A172 (cell line): ENCODE data around the gene TP53AIP1. TPM values are rescaled to one million over a fixed set of nuclear protein-coding genes. Genes with fewer than 3 reads are reported as not detected.

ENCODE experiments used
- DNase-seq: peaks from one replicate; pipeline ENCODE4 v3.0.0-alpha.2; 2015; ENCODE audit warnings: low spot score
- total RNA-seq: library from RNA; depleted of rRNA; stranded (reverse); fragments of >200 nt; shearing (Covaris generic); gene quantifications from 2 replicates; pipeline ENCODE4 v1.2.3, GENCODE V29; 2014

TP53AIP1 gene
- total RNA-seq, 1 experiment from 2014 or later = not detected

DNA sequence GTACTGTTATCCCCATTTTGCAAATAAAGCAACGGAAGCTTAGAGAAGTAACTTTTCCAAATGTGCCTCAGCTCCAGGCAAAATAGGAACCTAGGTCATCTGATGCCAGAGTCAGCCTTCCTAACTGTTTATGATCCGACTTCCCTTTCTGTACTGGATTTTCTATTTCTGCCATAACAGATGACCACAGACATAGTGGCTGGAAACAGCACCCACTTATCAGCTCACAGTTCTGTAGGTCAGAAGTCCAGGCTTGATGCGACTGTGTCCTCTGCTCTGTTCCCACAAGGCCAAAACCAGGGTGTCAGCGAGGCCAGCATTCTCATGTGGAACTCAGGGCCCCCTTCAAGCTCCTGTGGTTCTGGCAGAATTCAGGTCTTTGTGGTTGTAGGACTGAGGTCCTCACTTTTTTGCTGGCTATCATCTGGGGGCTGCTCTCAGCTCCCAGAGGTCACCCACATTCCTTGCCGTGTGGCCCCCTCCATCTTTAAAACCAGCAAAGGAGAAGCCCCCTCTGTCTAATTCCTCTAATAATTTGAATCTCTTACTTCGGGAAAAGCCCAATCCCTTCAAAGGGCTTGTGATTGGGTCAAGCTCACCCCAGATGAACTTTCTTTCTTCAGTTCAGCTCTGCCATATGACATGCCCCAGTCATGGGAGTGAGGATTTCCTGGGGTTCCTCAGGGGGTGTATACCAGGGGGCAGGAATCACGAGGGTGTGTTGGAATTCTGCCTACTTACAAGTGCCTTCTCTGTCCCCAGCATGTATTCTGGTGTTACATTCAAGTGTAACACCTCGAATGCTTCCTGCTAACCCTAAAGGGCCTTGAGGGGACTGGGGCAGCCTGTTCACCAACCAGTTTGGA, 36.3 kb downstream of the TP53AIP1 start:
- DNase-seq = no peak

GRCh38 chr11:128905345-128906184, 37.1 kb downstream of the TP53AIP1 start:
- DNase-seq = peak; percentile 45

GRCh38 chr11:128904656-128905344, 37.9 kb downstream of the TP53AIP1 start:
- peak; percentile 63 for DNase-seq

DNA sequence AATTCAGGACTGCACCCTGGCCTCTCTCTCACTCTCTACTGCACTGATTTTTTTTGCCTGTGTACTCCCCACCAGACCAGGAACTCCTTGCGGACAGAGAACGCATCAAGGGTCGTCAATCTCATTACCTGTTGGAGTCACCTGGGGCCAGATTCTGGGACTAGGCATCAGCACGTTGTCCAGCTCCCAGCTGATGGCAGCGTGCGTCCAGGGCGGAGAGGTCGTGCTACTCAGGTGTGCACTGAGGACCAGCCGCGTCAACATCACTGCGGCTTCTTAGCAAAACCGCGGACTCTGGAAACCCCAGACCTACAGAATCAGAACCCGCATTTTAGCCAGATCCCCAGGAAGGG, 38.4 kb downstream of the TP53AIP1 start:
- DNase-seq = no peak

- DNase-seq = peak; percentile 52
Observed at GRCh38 chr11:128903248-128904061, 39.2 kb downstream of the TP53AIP1 start.

DNA sequence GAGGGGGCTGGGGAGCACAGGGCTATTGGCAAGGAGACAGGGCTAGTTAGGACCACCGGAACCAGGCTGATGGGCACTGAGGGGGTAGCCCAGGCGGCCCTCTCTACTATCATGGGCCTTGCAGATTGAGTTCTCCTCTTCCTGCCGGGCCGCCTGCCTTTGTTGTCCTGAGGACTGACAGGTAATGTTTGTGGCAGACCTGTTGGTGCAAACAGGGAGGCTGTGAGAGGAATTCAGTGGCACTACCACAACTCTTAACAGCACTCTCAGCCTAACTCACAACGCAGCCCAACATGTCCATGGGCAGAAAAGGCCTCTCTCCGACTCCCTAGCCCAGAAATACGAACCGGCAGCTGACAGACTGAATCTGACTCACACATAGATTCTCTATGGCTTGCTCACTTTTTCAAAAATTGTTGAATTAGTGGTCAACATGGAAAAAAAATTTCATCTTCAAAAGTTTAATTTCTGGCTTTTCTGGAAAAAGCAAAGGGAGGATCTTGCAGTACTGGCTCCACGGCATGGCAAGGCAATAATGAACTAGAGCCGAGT, 40.1 kb downstream of the TP53AIP1 start:
- no peak for DNase-seq

GRCh38 chr11:128901653-128902514, 40.8 kb downstream of the TP53AIP1 start:
- DNase-seq = no peak

DNA sequence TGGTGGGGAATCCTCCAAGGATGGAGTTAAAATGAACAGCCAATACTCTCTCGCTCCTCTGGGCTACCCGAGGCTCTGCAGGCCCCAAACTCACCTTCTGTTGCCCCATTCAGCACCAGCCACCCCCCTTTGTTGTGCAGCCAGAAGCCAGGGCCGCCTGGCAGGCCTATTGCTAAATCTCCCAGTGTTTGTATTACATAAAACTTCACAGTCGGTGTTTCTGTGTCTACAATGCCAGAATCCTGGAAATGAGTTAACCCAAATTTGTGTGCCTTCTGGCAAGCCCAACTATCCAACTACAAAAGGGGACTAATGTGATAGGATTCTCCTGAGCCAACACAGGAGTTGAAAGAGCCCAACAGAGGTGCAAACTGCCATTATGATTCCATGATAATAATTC, 42.2 kb downstream of the TP53AIP1 start:
- DNase-seq = no peak

DNA sequence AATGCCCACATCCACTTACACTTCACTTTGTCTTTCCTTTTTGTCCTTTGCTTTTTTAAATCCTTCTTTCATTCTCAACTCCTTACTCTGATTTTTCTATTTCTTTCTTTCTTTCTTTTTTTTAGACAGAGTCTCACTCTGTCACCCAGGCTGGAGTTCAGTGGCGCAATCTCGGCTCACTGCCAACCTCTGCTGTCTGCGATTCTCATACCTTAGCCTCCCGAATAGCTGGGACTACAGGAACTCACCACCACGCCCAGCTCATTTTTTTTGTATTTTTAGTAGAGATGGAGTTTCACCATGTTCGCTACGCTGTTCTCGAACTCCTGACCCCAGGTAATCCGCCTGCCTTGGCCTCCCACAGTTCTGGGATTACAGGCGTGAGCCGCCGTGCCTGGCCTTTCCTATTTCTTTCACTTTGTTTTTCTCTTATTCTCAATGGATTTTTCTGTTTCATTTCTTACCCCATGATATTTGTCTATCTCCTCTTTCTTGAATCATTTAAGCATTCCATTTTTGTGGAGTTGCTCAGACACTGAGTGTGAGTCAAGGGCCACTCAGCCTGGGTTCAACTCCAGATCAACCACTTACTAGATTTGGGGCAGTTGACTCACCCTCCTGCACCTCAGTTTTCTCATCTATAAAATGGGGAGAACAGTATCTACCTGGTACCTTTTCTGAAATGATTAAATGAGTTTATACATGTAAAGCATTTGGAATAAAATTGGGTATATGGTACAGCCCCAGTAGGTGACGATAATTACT, 43.9 kb downstream of the TP53AIP1 start:
- no peak for DNase-seq

DNA sequence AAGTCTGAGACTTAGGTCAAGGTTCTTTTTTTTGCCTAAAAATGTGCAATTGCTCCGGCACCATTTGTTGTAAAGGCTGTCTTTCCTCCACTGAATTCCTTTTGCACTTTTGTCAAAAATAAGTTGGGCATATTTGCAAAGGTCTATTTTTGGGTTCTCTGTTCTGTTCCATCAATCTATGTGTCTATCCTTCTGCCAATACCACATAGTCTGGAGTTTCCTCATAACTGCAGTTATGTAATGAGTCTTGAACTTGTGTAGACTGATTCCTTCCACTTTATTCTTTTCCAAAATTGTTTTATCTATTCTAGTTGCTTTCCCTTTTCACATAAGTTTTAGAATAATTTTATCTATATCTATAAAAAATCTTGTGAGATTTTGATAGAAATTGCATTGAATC, 44.8 kb downstream of the TP53AIP1 start:
- DNase-seq = no peak

DNA sequence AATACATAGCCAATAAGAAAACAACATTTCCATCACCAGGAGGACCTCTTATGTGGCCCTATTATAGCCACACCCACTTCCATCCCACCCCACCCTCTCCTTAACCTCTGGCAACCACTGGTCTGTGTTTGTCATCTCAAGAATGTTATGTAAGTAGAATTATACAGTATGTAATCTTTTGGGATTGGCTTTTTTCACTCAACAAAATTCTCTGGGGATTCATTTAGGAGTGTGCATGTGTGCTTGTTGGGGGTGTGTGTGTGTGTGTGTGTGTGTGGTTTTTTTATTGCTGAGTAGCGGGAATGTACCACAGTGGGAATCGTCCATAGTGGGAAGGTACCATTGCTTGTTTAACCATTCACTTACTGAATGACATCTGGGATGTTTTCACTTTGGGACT, 46.3 kb downstream of the TP53AIP1 start:
- no peak for DNase-seq

DNA sequence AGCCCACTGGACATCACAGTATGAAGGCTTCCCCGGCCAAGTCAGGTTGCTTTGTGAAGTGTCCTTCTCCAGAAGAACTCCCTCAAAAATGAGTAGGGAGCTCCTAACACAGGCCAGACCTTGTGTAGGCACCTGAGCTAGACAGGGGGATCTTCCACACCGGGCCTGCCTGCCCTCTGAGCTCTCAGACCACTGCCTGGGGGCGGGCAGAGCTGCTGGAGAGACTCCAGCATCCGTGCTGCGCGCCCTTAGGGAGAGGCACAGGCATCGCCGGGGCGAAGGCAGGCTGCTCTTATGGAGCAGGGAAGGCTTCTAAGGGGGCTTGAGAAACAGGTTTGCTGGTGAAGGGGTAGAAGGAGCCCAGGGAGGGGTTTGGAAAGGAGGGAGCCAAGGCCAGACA, 47.1 kb downstream of the TP53AIP1 start:
- DNase-seq = no peak

GRCh38 chr11:128894685-128895084, 48.0 kb downstream of the TP53AIP1 start:
- no peak for DNase-seq

DNA sequence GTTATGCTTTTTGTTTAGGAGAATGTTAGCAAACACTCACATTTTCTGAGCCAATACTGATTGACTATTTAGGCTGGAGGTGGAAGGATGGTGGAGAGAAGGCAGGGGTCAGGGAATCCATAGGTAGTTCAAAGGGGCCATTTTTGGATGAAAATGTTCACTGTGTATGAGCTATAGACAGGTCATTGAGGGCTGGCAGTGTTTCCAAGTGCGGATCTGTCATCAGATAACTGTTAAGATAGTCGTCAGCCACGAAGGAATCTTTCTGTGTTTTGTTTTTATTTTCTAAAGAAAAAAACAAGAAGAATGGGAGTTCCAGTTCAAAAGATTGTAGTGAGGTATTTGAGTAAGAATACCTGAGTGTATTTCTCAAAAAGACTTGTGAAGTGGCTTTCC, 48.4 kb downstream of the TP53AIP1 start:
- no peak for DNase-seq

- DNase-seq = no peak
Observed at GRCh38 chr11:128893578-128894285, 48.9 kb downstream of the TP53AIP1 start.

GRCh38 chr11:128892866-128893565, 49.7 kb downstream of the TP53AIP1 start:
- DNase-seq = no peak

- DNase-seq = no peak
Observed at GRCh38 chr11:128891913-128892398, 50.7 kb downstream of the TP53AIP1 start.
